ENCODE measurements around the gene MAP7. TPM values are rescaled to one million over a fixed set of nuclear protein-coding genes. Genes with fewer than 3 reads are reported as not detected.
"Not testable (repeated sequence)": the region's sequence is repeated elsewhere in the genome, so short reads cannot be mapped to it uniquely, and the experiment has no call there.

MAP7 gene
- total and polyA plus RNA-seq, 2 of the 13 experiments (the other 11 are each of a cell fraction or from before 2014, with no cell fraction given): 0.04 TPM; not detected in 1

DNA sequence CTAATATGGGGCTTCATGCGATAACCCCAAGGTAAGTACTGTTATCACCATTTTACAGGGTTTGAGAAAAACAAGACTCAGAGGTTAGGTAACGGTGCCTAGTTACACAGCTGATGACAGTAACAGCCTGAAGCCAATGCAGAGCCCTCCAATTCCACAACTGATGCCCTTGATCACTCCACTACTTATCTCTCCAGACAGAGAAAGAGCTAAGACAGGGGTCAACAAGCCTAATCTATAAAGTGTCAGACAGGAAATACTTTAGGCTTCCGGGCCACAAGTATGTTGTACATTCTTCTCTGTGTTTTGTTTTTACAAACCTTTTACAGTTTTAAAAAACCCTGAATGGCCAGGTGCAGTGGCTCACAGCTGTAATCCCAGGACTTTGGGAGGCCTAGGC, 50.9 kb downstream of the MAP7 start (continued):
- TF ChIP-seq, protein P1, sequence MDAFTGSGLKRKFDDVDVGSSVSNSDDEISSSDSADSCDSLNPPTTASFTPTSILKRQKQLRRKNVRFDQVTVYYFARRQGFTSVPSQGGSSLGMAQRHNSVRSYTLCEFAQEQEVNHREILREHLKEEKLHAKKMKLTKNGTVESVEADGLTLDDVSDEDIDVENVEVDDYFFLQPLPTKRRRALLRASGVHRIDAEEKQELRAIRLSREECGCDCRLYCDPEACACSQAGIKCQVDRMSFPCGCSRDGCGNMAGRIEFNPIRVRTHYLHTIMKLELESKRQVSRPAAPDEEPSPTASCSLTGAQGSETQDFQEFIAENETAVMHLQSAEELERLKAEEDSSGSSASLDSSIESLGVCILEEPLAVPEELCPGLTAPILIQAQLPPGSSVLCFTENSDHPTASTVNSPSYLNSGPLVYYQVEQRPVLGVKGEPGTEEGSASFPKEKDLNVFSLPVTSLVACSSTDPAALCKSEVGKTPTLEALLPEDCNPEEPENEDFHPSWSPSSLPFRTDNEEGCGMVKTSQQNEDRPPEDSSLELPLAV (CRISPR knock-in tag; conservative IDR thresholded peaks at IDR 0.05; ENCODE audit: low read depth): no peak
- TF ChIP-seq, protein P2, sequence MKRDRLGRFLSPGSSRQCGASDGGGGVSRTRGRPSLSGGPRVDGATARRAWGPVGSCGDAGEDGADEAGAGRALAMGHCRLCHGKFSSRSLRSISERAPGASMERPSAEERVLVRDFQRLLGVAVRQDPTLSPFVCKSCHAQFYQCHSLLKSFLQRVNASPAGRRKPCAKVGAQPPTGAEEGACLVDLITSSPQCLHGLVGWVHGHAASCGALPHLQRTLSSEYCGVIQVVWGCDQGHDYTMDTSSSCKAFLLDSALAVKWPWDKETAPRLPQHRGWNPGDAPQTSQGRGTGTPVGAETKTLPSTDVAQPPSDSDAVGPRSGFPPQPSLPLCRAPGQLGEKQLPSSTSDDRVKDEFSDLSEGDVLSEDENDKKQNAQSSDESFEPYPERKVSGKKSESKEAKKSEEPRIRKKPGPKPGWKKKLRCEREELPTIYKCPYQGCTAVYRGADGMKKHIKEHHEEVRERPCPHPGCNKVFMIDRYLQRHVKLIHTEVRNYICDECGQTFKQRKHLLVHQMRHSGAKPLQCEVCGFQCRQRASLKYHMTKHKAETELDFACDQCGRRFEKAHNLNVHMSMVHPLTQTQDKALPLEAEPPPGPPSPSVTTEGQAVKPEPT (CRISPR knock-in tag; IDR thresholded peaks at IDR 0.05; ENCODE audit: low read depth): no peak
- TF ChIP-seq LCORL (IDR thresholded peaks at IDR 0.05) (no peak), LCORL (CRISPR knock-in tag; IDR thresholded peaks at IDR 0.05) (no peak), ZNF274 (CRISPR knock-in tag; IDR thresholded peaks at IDR 0.05) (no peak), POGZ (CRISPR knock-in tag; IDR thresholded peaks at IDR 0.05) (no peak), ZSCAN25 (CRISPR knock-in tag; IDR thresholded peaks at IDR 0.05) (no peak), ISX (CRISPR knock-in tag; conservative IDR thresholded peaks at IDR 0.05) (no peak), MAF1 (CRISPR knock-in tag; IDR thresholded peaks at IDR 0.05; ENCODE audit: borderline replicate concordance) (no peak), ZNF891 (CRISPR knock-in tag; IDR thresholded peaks at IDR 0.05) (no peak)
- TF ChIP-seq, protein P3, sequence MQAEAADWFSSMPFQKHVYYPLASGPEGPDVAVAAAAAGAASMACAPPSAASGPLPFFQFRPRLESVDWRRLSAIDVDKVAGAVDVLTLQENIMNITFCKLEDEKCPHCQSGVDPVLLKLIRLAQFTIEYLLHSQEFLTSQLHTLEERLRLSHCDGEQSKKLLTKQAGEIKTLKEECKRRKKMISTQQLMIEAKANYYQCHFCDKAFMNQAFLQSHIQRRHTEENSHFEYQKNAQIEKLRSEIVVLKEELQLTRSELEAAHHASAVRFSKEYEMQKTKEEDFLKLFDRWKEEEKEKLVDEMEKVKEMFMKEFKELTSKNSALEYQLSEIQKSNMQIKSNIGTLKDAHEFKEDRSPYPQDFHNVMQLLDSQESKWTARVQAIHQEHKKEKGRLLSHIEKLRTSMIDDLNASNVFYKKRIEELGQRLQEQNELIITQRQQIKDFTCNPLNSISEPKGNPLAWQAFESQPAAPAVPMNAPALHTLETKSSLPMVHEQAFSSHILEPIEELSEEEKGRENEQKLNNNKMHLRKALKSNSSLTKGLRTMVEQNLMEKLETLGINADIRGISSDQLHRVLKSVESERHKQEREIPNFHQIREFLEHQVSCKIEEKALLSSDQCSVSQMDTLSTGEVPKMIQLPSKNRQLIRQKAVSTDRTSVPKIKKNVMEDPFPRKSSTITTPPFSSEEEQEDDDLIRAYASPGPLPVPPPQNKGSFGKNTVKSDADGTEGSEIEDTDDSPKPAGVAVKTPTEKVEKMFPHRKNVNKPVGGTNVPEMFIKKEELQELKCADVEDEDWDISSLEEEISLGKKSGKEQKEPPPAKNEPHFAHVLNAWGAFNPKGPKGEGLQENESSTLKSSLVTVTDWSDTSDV (CRISPR knock-in tag; IDR thresholded peaks at IDR 0.05): no peak
- TF ChIP-seq, protein P4, sequence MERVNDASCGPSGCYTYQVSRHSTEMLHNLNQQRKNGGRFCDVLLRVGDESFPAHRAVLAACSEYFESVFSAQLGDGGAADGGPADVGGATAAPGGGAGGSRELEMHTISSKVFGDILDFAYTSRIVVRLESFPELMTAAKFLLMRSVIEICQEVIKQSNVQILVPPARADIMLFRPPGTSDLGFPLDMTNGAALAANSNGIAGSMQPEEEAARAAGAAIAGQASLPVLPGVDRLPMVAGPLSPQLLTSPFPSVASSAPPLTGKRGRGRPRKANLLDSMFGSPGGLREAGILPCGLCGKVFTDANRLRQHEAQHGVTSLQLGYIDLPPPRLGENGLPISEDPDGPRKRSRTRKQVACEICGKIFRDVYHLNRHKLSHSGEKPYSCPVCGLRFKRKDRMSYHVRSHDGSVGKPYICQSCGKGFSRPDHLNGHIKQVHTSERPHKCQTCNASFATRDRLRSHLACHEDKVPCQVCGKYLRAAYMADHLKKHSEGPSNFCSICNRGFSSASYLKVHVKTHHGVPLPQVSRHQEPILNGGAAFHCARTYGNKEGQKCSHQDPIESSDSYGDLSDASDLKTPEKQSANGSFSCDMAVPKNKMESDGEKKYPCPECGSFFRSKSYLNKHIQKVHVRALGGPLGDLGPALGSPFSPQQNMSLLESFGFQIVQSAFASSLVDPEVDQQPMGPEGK (CRISPR knock-in tag; IDR thresholded peaks at IDR 0.05): no peak

DNA sequence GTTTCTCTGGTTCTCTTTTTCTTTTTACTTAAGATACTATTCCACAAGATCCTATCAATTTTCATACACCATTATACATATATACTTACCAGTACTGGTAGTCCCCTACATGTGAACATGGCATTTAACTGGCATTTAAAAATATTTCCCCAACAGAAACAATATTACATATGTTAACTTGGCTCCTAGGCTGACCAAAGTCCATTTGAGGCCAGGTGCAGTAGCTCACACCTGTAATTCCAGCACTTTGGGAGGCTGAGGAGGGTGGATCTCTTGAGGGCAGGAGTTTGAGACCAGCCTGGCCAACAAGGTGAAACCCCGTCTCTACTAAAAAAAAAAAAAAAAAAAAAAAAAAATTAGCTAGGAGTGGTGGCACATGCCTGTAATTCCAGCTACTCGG, 53.8 kb downstream of the MAP7 start:
- CTCF ChIA-PET (ENCODE audit: low intra/inter-chr PET ratio, low total read pairs); BruUV-seq (replicated peaks): not testable (repeated sequence)

More for the DNA sequence above, 53.8 kb downstream of the MAP7 start:
- H3K79me2 ChIP-seq (ENCODE audit: insufficient read depth, low read length); H3K36me3 ChIP-seq (replicated peaks in 1 of 2; ENCODE audit: control insufficient read depth in 1 of 2, insufficient read depth in 2 of 2, low read length in 2 of 2); FAIRE-seq; H3K4me1 ChIP-seq (ENCODE audit: insufficient read depth, low read length); H3K27ac ChIP-seq (ENCODE audit: extremely low read length, insufficient read depth, low read length); H3K4me3 ChIP-seq (replicated peaks in 1 of 3; ENCODE audit: insufficient read depth in 1 of 3, low read depth in 2 of 3, low read length in 3 of 3); H4K20me1 ChIP-seq (ENCODE audit: insufficient read depth, low read length); H3K27me3 ChIP-seq (ENCODE audit: control insufficient read depth in 1 of 2, insufficient read depth in 2 of 2, low read length in 2 of 2); H2AFZ ChIP-seq (ENCODE audit: low read length); ATAC-seq; H3K9ac ChIP-seq (ENCODE audit: insufficient read depth, low read depth, low read length); POLR2A ChIA-PET; DNase-seq (ENCODE audit: low spot score); intact Hi-C loops (cut with micrococcal nuclease; ENCODE audit: unreplicated experiment); in situ Hi-C loops (cut with HindIII; ENCODE audit: extremely low pct_ligation_motif_present, low pct_unique_long_range_greater_than_20kb); H3K9me3 ChIP-seq (ENCODE audit: low read length); H3K4me2 ChIP-seq (ENCODE audit: low read depth, low read length): not testable (repeated sequence)
- WGBS (ENCODE audit: low lambda C conversion rate): 26% methylated on average over 2 of the region's 2 CpGs

Data from HepG2 (cell line).